TTC549 (cell line): ENCODE measurements around the gene PHLPP1.
"Not testable (repeated sequence)": the region's sequence is repeated elsewhere in the genome, so short reads cannot be mapped to it uniquely, and the experiment has no call there.

Source experiments
- FAIRE-seq: peaks from 2 replicates; lab custom pipeline; 2012; peaks lifted over from hg19 to GRCh38; lab: Jason Lieb, UNC

Gene PHLPP1

DNA sequence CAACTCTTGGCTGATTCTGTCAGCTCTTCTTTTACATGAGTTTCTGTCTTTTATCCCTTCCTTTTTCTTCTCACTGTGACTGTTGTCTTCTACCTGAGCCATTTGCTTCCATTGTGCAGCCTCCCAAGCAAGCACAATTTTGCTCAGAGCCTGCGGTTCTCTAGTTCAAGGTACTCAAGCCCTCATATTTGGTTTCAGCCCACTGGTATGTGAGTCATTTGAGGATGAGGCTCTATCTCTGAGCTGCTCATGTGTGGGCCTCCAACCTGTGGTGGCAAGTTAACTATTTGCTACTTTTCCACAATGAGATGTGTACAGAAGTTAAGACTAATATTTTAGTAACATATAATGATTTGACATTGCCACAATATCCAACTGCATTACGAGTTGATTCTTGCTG, 183.0 kb downstream of the PHLPP1 start:
- no peak for FAIRE-seq

DNA sequence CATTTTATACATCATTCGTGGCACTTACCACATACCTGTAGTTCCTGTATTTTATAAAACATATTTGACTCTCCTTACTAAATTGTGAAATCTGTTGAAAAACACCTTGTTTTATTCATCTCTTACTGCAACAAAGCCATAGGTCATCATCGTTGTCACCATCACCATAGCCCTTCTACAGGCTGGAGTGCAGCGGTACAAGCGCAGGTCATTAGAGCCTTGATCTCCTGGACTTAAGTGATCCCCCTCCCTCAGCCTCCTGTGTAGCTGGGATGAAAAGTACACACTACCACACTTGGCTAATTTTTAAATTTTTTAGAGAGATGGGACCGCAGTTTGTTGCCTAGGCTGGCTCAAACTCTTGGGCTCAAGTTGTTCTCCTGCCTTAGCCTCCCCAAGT, 184.2 kb downstream of the PHLPP1 start:
- no peak for FAIRE-seq

GRCh38 chr18:62900132-62900883, 185.0 kb downstream of the PHLPP1 start:
- FAIRE-seq, result no peak

DNA sequence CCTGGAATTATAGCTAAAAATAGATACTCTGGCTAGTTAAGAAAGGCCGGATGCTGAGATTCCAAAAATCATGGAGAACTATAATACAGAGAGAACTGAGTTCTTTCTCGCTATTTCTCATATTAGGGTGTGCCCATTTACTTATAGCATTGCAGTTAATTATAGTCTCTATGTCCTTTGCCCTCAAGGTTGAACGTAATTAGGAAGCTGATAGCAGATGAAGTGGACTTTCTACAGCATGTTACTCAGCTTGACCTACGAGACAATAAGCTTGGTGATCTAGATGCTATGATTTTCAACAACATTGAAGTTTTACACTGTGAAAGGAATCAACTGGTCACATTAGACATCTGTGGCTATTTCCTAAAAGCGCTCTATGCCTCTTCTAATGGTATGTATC, 187.4 kb downstream of the PHLPP1 start:
- no peak for FAIRE-seq

- FAIRE-seq, result no peak
These were observed 189.3 kb downstream of the PHLPP1 start for GRCh38 chr18:62904396-62905285.

DNA sequence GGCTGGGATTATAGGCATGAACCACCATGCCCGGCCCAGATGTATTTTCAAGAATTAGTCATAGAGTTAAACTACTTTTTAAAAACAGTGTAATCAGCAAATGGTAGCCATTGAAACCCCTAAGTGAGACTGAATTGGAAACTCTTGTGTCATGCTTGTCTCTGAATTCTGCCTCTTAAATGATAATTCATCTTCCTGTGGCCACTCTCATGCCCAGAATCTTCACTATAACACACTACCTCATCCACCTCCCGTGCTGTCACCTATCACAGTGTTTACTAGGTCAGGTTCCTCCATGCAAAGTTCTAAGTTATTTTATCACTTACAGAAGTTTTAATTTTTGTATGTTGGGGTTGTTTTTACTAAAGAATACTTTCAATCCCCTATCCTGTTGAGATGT, 197.5 kb downstream of the PHLPP1 start:
- FAIRE-seq, result no peak

- FAIRE-seq, result not testable (repeated sequence)
These were observed 198.5 kb downstream of the PHLPP1 start for GRCh38 chr18:62913824-62914223.

- no peak for FAIRE-seq
These were observed 199.6 kb downstream of the PHLPP1 start for GRCh38 chr18:62914871-62915392.

- no peak for FAIRE-seq
These were observed 203.0 kb downstream of the PHLPP1 start for GRCh38 chr18:62918361-62918760.

DNA sequence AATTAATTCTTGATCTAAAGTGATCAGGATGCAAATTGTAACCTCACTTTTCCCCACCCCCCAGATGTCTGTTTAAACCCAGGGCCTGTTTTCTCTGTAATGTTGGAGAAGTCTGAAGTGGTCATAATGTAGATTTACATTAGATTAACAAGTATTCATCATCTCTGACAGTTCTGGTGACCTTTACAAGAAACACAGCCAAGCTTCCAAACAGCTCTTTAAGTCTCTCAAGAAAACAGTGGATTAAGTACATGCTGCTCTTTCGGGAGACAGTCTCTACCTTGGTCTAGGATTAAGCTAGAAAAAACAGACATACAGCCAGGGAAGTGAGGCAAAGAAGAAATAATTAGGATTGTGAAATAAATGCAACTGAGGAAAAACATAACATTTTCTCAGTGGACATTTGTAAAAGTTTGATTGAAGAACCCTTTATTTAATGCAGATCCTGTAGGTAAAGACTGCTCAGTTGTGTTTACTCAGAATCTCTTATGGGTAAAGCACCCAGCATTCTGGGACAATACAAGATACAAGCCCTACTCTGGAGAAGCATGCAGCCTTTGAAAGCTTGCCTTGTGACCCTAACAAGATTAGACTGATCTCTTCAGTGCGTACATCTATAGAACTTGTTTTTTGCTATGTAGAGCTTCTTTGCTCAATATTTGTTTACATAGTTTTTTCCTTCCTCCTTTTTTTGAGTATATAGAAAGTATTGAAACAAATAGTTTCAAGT, 203.9 kb downstream of the PHLPP1 start:
- FAIRE-seq, result no peak

DNA sequence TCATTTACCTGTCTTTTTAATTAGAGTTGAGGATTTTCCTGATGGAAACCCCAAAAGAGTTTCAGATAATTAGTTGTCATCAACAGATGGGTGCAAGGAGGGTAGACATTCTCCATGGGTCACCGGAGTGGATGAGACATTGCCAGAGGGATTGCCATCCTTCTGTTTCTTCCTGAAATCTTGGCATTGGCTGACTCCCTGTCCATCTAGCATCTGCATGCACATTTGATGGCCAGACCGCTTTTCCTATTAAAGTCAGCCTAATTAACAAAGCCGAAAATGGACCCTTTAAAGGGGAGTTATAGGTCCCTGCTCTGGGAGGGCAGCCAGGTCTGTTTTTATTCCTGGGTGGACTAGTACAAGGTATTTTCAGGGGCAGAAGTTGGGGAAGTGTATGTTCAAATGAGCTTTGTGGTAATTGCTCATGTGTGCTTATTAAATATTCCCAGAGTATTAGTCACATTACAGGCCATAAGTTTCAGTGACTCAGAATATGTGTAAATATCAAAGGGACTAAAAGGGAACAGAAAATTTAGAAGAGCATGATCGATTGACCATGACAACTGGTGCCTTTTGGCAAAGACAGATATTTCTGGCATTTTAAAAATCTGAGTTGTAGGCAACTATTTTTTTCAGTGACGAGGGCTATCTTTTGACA, 209.8 kb downstream of the PHLPP1 start:
- no peak for FAIRE-seq

DNA sequence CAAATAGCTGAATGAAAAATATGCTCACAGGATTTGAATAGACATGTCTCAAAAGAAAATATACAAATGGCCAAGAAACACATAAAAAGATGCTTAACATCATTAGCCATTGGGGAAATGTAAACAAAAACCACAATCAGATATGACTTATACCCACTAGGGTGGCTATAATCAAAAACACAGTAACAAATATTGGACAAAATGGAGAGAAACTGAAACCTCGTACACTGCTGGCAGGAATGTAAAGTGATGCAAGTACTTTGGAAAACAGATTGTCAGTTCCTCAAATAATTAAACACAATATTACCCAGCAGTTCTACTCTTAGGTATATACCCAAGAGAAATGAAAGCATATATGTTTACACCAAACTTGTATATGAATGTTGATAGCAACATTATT, 213.0 kb downstream of the PHLPP1 start:
- FAIRE-seq, result no peak

DNA sequence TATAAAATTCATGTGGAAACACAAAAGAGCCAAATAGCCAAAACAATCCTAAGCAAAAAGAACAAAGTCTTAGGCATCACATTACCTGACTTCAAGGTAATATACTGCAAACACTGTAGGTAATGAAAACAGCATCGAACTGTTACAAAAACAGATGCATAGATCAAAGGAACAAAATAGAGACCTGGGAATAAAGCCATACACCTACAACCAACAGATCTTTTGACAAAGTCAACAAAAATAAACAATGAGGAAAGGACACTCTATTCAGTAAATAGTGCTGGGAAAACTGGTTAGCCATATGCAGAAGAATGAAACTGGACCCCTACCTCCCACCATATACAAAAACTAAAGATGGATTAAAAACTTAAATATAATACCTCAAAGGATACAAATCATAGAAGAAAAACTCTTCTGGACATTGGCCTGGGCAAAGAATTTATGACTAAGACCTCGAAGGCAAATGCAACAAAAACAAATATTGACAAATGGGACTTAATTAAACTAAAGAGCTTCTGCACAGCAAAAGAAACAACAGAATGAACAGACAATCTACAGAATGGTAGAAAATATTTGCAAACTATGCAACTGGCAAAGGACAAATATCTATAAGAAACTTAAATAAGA, 218.0 kb downstream of the PHLPP1 start:
- FAIRE-seq, result no peak

DNA sequence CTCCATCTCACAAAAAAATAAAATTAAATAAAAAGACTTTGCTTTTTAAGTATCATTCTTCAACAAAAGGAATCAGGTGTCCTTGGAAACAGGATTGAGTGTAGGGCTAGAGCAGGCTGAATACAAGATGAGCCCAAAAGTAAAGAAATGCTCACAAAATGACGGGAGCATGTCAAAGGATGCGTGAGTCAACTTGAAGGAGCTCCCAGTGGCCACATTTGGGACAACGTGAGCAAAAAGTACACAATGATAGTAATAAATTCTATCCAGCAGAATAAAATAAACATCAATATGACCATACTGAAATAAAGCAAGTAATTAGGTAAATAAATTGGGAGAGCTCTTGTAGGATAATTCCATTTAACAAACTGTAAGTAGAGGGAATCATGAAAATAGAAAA, 220.7 kb downstream of the PHLPP1 start:
- FAIRE-seq, result no peak

DNA sequence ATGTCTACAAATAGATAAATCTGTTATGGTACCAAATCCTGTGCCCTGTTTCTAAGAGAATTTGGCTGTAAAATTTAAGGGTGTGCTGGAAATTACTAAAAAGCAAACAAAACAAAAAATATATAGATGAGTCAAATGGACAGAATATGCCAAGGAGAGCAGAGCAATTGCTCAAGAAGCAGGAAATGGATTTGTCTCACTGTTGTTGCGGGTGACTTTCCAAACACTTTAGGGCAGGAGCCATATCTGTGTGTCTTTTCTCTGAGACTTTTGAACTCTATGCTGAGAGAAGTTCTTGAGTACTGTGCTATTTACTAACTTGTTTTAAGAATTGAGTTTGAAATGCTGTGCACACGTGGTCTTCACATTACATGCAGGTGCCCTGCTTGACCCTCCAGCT, 221.7 kb downstream of the PHLPP1 start:
- FAIRE-seq, result no peak

- no peak for FAIRE-seq
These were observed 222.7 kb downstream of the PHLPP1 start for GRCh38 chr18:62938006-62938405.

- FAIRE-seq, result no peak
These were observed 223.1 kb downstream of the PHLPP1 start for GRCh38 chr18:62938487-62938886.

- FAIRE-seq, result no peak
These were observed 224.1 kb downstream of the PHLPP1 start for GRCh38 chr18:62939433-62939832.

GRCh38 chr18:62939926-62940325, 224.6 kb downstream of the PHLPP1 start:
- no peak for FAIRE-seq

GRCh38 chr18:62942578-62942977, 227.2 kb downstream of the PHLPP1 start:
- FAIRE-seq, result no peak

- no peak for FAIRE-seq
These were observed 229.1 kb downstream of the PHLPP1 start for GRCh38 chr18:62944454-62944853.

GRCh38 chr18:62948788-62949187, 233.4 kb downstream of the PHLPP1 start:
- FAIRE-seq, result no peak
